Measurements from ENCODE around the gene SETD5.

Gene SETD5

DNA sequence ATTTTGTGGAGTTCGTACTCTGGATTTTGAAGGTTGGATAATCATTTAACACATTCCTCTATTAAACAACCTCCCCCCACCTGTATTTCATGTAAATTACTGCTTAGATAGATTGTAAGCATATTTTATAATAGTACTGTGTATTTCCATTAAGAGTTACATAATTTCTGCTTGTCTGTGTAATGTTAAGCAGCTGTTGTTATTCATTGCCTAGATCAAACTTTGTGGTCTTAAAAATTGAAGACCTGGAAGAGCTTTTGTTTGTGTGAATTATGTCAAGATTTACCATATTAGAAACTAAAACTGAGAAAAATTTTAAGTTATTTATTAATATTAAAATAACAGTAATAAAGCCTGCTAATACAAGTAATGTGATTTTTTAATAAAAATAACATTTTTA lies 11.1 kb downstream of the SETD5 start:
- H3K4me2 ChIP-seq (ENCODE audit: insufficient read depth, low read length) = no peak overlapping the region
- H2AFZ ChIP-seq (ENCODE audit: low read depth, low read length) = no peak overlapping the region
- H3K9ac ChIP-seq (ENCODE audit: low read depth, low read length) = no peak overlapping the region
- peaks cover 10% of the 10 kb centered on the region for H3K4me1 ChIP-seq (ENCODE audit: insufficient read depth, low read length)
- H3K27me3 ChIP-seq (ENCODE audit: insufficient read depth, low read length, poor library complexity) = no peaks in the 10 kb centered on the region
- no peaks in the 10 kb centered on the region for H3K9me3 ChIP-seq (ENCODE audit: insufficient read depth, low read length, severe bottlenecking)
- H4K20me1 ChIP-seq (ENCODE audit: insufficient read depth, low read length) = peaks cover 92% of the 10 kb centered on the region
- H3K27ac ChIP-seq (ENCODE audit: low read length) = no peak overlapping the region
- TF ChIP-seq, protein P1, sequence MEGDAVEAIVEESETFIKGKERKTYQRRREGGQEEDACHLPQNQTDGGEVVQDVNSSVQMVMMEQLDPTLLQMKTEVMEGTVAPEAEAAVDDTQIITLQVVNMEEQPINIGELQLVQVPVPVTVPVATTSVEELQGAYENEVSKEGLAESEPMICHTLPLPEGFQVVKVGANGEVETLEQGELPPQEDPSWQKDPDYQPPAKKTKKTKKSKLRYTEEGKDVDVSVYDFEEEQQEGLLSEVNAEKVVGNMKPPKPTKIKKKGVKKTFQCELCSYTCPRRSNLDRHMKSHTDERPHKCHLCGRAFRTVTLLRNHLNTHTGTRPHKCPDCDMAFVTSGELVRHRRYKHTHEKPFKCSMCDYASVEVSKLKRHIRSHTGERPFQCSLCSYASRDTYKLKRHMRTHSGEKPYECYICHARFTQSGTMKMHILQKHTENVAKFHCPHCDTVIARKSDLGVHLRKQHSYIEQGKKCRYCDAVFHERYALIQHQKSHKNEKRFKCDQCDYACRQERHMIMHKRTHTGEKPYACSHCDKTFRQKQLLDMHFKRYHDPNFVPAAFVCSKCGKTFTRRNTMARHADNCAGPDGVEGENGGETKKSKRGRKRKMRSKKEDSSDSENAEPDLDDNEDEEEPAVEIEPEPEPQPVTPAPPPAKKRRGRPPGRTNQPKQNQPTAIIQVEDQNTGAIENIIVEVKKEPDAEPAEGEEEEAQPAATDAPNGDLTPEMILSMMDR (IDR thresholded peaks at IDR 0.05; ENCODE audit: borderline replicate concordance, extremely low read depth, low read length, poor library complexity, severe bottlenecking) = no peak
- no peak for TF ChIP-seq EZH2 (IDR thresholded peaks at IDR 0.05; ENCODE audit: borderline replicate concordance, low read depth, low read length, severe bottlenecking)
- no peak for ATAC-seq (ENCODE audit: insufficient read depth, low read depth)
- no peak for DNase-seq
- peaks cover 100% of the 10 kb centered on the region for H3K79me2 ChIP-seq (ENCODE audit: insufficient read depth, low read length)
- no peaks in the 10 kb centered on the region for H3K36me3 ChIP-seq (ENCODE audit: insufficient read depth, low read length)
- no peak overlapping the region for H3K4me3 ChIP-seq (ENCODE audit: low read depth in 1 of 2, low read length in 2 of 2)

DNA sequence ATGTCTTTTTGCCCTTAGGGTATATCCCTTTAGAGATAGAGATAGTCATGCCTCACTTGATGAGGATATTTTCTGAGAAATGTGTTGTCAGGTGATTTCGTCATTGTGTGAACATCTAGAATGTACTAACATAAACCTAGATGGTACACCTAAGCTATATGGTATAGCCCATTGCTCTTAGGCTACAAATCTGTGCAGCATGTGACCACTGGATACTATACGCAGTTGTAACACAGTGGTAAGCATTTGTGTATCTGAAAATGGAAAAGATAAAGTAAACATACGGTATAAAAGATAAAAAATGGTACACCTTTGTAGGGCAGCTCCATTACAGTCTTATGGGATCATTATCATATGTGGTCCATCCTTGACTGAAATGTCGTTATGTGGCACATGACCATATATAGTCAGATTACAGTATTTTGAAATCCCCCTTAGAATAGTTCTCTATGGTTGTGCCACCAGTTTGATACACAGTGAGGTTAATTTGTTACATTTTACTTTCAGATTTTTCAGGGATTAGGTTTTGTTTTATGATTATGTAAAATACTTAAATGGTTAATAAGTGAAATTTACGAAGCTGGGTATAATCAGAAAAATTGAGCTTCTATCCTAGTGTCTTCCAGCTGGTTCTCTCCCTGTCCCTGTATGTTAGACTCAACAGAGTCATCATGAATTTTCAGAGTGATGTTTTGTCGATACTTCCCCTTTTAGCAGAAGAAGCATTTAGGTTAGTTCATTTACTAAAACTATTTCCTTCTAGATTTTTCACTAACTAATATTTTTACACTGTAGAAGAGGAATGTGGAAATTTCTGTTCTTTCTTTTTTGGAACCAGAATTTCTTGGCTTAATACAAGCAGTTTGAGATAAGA lies 12.8 kb downstream of the SETD5 start:
- no peak overlapping the region for H3K4me2 ChIP-seq (ENCODE audit: insufficient read depth, low read length)
- TF ChIP-seq, protein P1 (IDR thresholded peaks at IDR 0.05; ENCODE audit: borderline replicate concordance, extremely low read depth, low read length, poor library complexity, severe bottlenecking) = no peak
- TF ChIP-seq EZH2 (IDR thresholded peaks at IDR 0.05; ENCODE audit: borderline replicate concordance, low read depth, low read length, severe bottlenecking) = no peak
- H3K27me3 ChIP-seq (ENCODE audit: insufficient read depth, low read length, poor library complexity) = no peaks in the 10 kb centered on the region
- no peak overlapping the region for H3K9ac ChIP-seq (ENCODE audit: low read depth, low read length)
- no peak overlapping the region for H3K27ac ChIP-seq (ENCODE audit: low read length)
- no peak overlapping the region for H2AFZ ChIP-seq (ENCODE audit: low read depth, low read length)
- peaks cover 5% of the 10 kb centered on the region; the same call in 1 of the 2 replicates for H3K4me1 ChIP-seq (ENCODE audit: insufficient read depth, low read length)
- peaks cover 100% of the 10 kb centered on the region for H3K79me2 ChIP-seq (ENCODE audit: insufficient read depth, low read length)
- H3K4me3 ChIP-seq (ENCODE audit: low read depth in 1 of 2, low read length in 2 of 2) = no peak overlapping the region
- no peaks in the 10 kb centered on the region for H3K9me3 ChIP-seq (ENCODE audit: insufficient read depth, low read length, severe bottlenecking)
- peaks cover 91% of the 10 kb centered on the region for H4K20me1 ChIP-seq (ENCODE audit: insufficient read depth, low read length)
- DNase-seq (no peak), ATAC-seq (ENCODE audit: insufficient read depth, low read depth) (no peak)
- no peaks in the 10 kb centered on the region; the same call in 1 of the 2 replicates for H3K36me3 ChIP-seq (ENCODE audit: insufficient read depth, low read length)

DNA sequence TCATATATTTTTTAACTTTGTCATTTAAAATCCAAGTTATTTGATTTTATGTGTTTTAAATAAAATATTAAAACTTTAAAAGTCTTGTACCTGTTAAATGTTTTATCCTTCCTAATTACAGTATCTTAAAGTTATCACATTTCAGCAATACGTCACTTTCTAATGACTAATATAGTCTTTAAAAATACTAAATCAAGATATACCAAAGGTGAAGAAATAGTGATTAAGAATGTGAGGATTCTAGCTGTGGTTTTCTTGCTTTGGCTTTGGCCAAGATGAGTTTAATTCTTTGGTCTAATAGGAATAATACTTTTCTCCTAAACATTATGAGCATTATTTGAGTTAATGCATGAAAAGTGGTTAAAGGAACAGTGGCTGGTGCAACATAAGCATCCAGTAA lies 13.9 kb downstream of the SETD5 start:
- TF ChIP-seq, protein P1 (IDR thresholded peaks at IDR 0.05; ENCODE audit: borderline replicate concordance, extremely low read depth, low read length, poor library complexity, severe bottlenecking) = no peak
- TF ChIP-seq EZH2 (IDR thresholded peaks at IDR 0.05; ENCODE audit: borderline replicate concordance, low read depth, low read length, severe bottlenecking) = no peak
- ATAC-seq (ENCODE audit: insufficient read depth, low read depth) = no peak
- no peak overlapping the region for H3K4me2 ChIP-seq (ENCODE audit: insufficient read depth, low read length)

More for the DNA sequence above, 13.9 kb downstream of the SETD5 start:
- Histone ChIP-seq H3K4me3 (ENCODE audit: low read depth in 1 of 2, low read length in 2 of 2) (no peak overlapping the region), H3K4me1 (ENCODE audit: insufficient read depth, low read length) (no peaks in the 10 kb centered on the region), H4K20me1 (ENCODE audit: insufficient read depth, low read length) (peaks cover 91% of the 10 kb centered on the region), H3K79me2 (ENCODE audit: insufficient read depth, low read length) (peaks cover 100% of the 10 kb centered on the region), H3K27ac (ENCODE audit: low read length) (no peak overlapping the region), H2AFZ (ENCODE audit: low read depth, low read length) (no peak overlapping the region), H3K9ac (ENCODE audit: low read depth, low read length) (no peak overlapping the region), H3K36me3 (ENCODE audit: insufficient read depth, low read length) (peaks cover 8% of the 10 kb centered on the region; the same call in 1 of the 2 replicates), H3K27me3 (ENCODE audit: insufficient read depth, low read length, poor library complexity) (no peaks in the 10 kb centered on the region), H3K9me3 (ENCODE audit: insufficient read depth, low read length, severe bottlenecking) (no peaks in the 10 kb centered on the region)
- no peak for DNase-seq

All from DND-41 (cell line).